Keratinocyte (primary cell): Measurements from ENCODE around the gene PPOX.

Experiments
- EZH2 ChIP-seq: IDR thresholded peaks from one replicate; pipeline ENCODE4 v1.6.1; 2012; ENCODE audit warnings: inconsistent platforms, mild to moderate bottlenecking, low read length, moderate library complexity
- TF ChIP-seq, protein P1 (sequence below), 3 experiments: IDR thresholded peaks in 1 of 3; conservative IDR thresholded peaks in 1 of 3; optimal IDR thresholded peaks in 1 of 3; 2 replicates in 2 of 3; 3 replicates in 1 of 3; pipeline versions ENCODE3 to v1.5.1; 2011; ENCODE audit warnings: low read length in 3 of 3, mild to moderate bottlenecking in 3 of 3, moderate library complexity in 2 of 3, control low read depth in 1 of 3, inconsistent platforms in 1 of 3; ENCODE audit not compliant: insufficient read depth in 2 of 3; ENCODE audit errors: extremely low read depth in 1 of 3

DNA sequence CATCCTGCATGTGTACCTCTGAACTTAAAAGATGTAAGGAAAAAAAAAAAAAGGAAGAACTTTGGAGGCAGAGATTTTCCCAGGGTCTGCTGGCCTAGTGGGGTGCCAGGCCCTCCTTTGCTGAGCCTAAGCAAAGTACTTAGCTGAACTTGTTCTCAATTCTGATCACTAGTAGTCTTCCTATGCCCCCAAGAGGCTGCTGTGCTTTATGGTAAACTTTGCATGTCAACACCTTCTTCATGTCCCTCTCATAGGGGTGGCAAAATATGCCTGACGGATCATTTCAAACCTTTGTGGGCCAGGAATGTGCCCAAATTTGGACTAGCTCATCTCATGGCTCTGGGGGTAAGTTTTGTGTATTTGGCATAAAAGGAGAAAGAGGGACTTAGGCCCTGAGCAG, 8.4 kb upstream of the PPOX start:
- TF ChIP-seq, protein P1, sequence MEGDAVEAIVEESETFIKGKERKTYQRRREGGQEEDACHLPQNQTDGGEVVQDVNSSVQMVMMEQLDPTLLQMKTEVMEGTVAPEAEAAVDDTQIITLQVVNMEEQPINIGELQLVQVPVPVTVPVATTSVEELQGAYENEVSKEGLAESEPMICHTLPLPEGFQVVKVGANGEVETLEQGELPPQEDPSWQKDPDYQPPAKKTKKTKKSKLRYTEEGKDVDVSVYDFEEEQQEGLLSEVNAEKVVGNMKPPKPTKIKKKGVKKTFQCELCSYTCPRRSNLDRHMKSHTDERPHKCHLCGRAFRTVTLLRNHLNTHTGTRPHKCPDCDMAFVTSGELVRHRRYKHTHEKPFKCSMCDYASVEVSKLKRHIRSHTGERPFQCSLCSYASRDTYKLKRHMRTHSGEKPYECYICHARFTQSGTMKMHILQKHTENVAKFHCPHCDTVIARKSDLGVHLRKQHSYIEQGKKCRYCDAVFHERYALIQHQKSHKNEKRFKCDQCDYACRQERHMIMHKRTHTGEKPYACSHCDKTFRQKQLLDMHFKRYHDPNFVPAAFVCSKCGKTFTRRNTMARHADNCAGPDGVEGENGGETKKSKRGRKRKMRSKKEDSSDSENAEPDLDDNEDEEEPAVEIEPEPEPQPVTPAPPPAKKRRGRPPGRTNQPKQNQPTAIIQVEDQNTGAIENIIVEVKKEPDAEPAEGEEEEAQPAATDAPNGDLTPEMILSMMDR (optimal IDR thresholded peaks at IDR 0.05 in 1 of 3, IDR thresholded peaks at IDR 0.05 in 1 of 3, conservative IDR thresholded peaks at IDR 0.05 in 1 of 3; ENCODE audit: extremely low read depth in 1 of 3, insufficient read depth in 2 of 3, low read length in 3 of 3): no peak
- no peak for TF ChIP-seq EZH2
